ENCODE results near the gene NMU.

DNA sequence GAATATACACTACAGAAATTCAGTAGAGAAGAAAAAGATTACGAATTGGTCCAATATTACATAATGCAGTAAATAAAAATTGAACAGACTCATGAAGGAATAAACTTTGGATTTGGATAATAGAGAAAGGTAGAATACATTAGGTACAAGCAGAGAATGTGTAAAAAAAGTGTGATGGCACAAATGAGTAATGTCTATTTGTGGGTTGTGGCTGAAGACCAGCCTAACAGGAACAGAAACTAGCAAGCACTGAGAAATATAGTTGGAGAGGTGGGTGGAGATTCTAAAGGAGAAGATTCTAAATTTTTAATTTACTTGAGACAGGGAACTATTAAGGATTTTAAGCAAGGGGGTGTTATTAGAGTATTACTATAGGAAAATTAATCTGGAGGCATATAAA lies 74.2 kb downstream of the NMU start:
- TF ChIP-seq, protein P1, sequence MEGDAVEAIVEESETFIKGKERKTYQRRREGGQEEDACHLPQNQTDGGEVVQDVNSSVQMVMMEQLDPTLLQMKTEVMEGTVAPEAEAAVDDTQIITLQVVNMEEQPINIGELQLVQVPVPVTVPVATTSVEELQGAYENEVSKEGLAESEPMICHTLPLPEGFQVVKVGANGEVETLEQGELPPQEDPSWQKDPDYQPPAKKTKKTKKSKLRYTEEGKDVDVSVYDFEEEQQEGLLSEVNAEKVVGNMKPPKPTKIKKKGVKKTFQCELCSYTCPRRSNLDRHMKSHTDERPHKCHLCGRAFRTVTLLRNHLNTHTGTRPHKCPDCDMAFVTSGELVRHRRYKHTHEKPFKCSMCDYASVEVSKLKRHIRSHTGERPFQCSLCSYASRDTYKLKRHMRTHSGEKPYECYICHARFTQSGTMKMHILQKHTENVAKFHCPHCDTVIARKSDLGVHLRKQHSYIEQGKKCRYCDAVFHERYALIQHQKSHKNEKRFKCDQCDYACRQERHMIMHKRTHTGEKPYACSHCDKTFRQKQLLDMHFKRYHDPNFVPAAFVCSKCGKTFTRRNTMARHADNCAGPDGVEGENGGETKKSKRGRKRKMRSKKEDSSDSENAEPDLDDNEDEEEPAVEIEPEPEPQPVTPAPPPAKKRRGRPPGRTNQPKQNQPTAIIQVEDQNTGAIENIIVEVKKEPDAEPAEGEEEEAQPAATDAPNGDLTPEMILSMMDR (IDR thresholded peaks at IDR 0.05) = no peak
- TF ChIP-seq POLR2AphosphoS5 (IDR thresholded peaks at IDR 0.05) (no peak), POLR2A (IDR thresholded peaks at IDR 0.05) (no peak)
